Measurements from ENCODE around the gene PHGDH.
A peak's percentile ranks its signal among the peaks of the same experiment; 100 is the strongest.
"Not testable (repeated sequence)": the region's sequence is repeated elsewhere in the genome, so short reads cannot be mapped to it uniquely, and the experiment has no call there.

Gene PHGDH

DNA sequence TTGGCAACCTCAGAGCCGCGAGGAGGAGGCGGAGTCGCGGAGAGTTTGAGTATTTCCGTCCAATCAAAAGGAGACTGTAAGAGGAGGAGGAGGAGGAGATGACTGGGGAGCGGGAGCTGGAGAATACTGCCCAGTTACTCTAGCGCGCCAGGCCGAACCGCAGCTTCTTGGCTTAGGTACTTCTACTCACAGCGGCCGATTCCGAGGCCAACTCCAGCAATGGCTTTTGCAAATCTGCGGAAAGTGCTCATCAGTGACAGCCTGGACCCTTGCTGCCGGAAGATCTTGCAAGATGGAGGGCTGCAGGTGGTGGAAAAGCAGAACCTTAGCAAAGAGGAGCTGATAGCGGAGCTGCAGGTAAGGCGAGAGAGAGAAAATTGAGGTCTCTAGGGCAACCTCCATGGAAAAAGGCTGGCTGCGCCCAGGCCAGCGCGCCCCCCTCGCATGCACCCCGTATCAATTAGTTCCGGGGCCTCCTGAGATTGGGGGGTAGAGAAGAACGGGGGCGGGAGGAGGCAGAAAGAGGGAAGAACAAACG lies at the start of gene PHGDH:
Gene PHGDH (plus strand): TSS at position 131 of the 538 bp plus-strand sequence. CDS start 89 bp downstream, at position 220.
- peak; percentile 41 for DNase-seq (ENCODE audit: low read depth)

DNA sequence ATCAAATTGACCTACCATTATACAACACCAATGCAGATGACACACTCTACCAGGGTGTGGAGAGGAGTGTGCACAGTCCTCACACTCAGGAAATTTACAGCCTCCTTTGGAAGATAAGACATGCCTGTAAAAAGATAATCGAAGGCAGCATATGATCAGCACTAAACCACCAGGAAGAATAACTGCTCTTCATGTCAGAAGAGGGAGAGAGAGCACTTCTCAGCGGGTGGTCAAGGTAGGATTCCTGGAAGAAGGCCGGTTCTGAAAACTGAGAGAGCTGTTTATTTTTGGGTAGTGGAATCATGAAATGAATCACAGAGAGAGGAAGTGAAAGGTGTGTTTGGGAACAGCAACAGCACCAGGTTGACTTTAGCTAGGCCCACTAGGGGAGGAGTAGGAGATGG lies 49.7 kb upstream of the PHGDH start:
- no peak for DNase-seq (ENCODE audit: low read depth)

DNA sequence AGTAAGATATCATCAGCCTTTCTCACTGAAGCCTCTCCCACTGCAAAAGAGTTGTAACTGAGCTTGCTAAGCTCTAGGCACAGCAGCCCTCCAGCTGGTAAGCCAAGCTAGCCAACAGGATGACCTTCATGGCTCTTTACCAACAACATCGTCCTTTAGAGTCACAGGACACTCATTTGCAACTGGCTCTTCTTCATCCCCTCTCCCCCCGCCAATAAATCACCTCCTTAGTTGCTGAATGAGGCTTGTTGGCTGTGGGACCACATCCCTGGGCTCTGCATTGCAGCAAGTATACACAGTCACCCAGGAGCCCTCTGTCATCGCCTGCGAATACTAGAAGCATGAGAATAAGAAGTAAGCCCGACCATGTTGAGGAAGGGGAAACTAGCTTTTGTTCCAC lies 47.7 kb upstream of the PHGDH start:
- no peak for DNase-seq (ENCODE audit: low read depth)

DNA sequence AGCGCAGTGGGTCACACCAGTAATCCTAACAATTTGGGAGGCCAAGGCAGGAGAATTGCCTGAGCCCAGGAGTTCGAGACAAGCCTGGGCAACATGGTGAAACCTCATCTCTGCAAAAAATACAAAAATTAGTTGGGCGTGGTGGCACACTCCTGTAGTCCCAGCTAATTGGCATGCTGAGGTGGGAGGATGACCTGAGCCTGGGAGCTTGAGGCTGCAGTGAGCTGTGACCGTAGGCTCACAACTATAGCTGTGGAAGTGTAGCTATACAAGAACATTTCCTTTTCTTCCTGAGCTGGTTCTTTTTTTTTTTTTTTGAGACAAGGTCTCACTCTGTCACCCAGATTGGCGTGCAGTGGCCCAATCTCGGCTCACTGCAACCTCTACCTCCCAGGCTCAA lies 44.6 kb upstream of the PHGDH start:
- no peak for DNase-seq (ENCODE audit: low read depth)

DNA sequence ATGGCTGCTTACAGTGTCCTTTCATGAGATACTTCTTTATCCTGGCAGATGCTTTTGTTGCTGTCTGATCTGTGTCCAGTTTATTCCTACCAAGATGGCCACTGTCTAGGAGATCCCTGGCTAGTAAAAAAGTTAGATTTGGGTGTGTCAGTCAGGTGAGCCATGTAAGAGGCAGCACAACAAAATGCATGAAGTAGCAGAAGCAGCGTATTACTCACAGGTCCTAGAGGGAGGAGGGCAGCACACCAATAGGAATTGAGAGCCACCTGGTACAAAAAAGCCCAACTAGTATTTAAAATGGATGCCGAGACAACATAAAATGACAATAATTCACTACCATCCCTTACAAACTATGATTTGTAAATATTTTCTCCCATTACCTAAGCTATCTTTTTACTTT lies 40.8 kb upstream of the PHGDH start:
- DNase-seq (ENCODE audit: low read depth) = no peak

DNA sequence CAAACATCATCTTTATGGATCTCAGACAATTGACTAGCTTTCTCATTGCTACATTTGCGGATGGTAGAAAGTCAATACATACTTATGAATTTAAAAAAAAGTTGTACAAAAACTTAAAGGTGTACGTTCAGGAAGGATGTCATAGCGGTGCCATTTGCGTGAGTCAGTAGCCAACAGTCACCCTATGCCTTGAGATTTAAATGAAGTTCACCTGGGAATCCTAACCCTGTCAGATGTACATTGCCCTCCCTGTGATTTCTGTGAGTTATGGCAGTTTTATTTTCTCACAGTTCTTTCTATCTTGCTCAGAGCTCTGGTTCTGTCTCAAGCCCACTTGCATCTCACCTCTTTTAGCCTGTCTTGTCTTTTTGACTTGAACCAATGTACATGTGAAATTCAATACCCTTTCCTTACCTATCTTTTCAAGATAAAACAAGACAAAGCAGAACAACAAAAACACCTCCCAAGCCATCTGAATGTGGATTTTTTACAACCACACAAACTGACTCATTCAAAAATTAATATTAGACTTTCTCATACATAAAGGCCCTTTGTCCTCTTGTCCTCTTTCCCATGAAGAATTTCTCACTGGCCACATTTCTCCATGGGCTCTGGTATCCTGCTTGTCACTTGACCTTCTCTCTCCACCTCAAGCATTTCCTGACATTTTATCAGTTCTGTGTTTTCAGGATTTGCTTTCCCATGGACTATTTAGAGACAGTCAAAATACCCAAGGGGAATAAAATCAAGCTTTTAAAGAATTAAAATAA lies 38.4 kb upstream of the PHGDH start:
- no peak for DNase-seq (ENCODE audit: low read depth)

DNA sequence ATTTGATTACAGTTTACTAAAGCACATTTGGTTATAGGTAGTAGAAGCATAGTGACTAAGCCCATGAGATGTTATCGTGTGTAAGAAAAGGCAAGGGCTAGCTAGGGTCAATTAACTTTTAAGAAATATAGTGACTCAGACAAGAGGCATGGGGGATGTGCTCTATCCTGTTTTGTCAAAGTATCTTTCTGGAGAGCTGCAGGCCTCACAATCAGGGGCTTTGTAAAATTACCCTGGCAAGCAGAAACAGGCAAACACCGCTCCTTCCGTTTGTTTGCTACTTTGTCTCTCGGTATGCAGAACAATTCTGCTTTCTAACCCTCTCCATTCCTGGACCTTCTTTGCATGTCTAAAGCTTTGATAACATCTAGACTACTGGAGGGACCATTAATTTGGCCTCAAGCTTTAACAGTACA lies 37.6 kb upstream of the PHGDH start:
- no peak for DNase-seq (ENCODE audit: low read depth)

DNA sequence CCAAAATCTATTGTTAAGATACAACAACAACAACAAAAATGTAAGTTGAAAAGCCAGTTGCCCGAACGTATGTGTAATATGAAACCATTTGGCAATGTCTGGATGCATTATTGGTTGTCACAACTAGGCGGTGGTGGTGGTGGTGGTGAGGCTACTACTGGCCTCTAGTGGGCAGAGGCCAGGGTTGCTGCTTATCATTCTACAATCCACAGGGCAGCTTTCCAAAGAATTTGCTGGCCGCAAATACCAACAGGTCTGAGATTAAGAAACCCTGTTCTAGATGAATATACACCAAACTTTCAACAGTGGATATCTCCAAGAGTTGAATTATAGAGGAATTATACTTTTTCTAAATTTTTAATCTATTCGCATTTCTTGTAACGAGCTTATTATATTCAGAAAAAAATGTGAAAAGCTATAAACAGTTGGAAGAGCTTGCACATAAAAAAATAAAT lies 36.9 kb upstream of the PHGDH start:
- no peak for DNase-seq (ENCODE audit: low read depth)

DNA sequence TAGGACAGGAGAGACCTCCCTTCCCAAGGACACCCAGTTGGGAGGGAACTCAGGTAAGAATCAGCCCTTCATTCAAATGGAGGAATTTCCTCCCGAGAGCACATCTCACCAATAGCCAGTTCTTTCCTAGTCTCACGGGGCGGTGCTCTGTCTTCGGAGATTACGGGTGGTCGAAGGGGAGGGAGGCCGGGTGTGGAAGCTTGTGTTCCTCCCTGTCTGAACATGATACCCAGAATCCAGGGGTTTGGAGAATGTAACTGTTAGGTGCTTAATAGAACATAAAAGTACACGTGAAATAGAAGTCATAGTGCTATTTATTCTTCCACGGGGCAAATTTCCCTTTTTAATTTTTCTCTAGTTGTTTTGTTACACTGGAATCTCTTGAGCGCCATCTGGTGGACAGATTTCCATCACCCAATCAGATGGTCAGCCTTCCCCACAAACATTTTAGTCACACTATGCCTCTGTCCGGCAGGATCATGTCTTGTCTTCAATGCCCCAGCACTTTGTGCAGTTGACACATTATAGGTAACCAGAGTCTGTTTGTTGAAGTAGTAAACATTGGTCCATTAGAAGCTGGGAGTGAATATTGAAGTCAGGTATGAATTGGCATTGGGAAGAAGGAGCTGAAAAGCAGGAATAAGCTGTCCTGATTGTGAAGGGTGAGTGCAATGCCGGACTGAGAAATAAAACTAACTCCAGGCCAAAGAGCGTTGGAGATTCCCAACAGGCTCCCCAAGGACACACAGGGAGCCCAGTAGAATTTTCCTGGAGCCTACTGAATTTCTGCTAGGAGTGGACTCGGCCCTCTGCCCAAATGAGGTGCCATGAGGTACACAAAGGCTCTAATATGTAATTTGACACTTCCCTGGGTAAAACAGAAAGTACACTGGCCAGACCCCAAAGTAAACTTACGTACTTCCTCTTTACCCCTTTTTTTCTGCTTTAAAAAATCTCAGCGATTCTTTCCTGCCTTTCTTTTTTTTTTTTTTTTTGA lies 36.1 kb upstream of the PHGDH start:
- peak; percentile 59 for DNase-seq (ENCODE audit: low read depth)

DNA sequence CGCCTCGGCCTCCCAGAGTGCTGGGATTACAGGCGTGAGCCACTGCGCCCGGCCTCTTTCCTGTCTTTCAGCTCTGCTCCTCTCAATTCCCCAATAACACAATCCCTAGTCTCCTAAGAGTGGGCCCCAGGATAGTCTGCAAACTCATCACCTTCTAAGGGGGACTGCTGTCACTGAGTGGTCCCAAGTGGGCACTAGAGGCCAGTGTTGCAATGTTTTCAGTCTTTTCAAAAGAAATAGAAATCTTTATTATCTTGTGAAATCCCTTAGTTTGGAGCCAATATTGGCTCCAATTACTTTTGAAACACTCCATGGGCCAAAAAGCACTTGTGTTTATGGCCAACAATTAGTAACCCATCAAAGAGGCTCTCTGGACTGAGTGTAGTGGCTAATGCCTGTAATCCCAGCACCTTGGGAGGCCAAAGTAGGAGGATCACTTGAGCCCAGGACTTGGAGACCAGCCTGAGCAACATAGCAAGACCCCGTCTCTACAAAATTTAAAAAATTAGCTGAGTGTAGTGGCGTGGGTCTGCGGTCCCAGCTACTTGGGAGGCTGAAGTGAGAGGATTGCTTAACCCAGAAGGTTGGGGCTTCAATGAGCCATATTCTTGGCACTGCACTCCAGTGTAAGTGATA lies 35.0 kb upstream of the PHGDH start:
- DNase-seq (ENCODE audit: low read depth) = no peak

DNA sequence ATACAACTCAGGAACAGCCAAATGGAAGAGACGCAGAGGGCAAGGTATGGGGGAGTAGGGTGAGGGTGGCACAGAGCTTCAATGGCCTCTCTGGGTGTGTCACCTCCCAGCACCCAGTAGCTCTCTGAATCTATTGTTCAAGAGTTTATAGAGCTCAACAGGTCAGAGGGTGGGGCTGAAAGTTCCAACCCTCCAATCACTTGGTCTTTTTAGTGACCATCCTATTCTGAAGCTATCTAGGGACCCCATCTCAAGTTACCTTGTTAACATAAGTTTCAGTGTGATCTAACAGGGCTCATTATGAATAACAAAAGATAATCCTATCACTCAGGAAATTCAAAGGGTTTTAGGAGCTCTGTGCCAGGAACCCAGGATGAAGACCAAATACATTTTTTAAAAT lies 32.5 kb upstream of the PHGDH start:
- no peak for DNase-seq (ENCODE audit: low read depth)

DNA sequence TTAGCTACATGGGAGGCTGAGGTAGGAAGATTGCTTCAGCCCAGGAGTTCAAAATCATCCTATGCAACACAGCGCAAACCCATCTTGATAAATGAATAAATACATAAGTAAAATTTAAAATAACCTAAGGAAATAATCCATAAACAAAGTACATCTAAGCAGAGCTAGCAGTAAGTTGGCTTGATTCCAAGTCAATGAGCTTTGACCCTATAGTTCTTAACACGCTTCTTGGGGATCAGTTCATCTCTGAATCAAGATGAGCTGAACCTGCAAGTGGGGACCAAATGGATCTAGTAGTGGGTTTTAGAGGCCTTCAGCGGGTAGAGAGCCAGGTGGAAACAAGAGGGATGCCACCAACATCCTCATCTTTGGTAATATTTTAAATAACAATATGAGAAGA lies 31.5 kb upstream of the PHGDH start:
- DNase-seq (ENCODE audit: low read depth) = no peak

DNA sequence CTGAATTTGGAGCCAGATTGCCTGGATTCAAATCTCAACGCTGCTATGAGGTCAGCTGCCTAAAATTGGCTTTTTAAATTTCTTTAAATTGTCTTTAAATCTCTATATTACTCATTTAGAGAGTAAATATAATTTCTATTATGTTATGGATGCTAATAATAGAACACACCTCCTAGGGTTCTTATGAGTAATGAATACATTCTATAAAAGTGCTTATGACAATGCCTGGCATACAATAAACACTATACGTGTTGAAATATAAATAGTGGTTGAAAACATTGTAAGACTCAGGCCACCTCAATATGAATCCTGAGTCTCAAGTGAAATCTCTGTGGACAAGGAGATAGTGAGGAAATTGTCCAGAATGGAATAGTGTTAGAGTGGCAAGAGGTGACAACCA lies 31.0 kb upstream of the PHGDH start:
- no peak for DNase-seq (ENCODE audit: low read depth)

DNA sequence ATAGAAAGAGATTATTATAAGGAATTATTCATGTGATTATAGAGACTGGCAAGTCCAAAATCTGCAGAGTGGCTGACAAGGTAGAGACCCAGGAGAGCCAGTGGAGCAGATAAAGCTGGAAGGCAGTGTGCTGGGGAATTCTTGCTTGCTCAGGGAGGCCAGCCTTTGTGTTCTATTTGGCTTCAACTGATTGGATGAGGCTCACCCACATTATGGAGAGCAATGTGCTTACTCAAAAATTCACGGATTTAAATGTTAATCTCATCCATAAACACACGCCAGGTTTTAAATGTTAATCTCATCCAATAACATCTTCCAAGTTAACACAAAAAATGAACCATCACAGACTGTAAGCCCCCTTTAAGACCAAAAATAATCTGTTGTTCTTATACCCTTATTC lies 30.2 kb upstream of the PHGDH start:
- DNase-seq (ENCODE audit: low read depth) = no peak

DNA sequence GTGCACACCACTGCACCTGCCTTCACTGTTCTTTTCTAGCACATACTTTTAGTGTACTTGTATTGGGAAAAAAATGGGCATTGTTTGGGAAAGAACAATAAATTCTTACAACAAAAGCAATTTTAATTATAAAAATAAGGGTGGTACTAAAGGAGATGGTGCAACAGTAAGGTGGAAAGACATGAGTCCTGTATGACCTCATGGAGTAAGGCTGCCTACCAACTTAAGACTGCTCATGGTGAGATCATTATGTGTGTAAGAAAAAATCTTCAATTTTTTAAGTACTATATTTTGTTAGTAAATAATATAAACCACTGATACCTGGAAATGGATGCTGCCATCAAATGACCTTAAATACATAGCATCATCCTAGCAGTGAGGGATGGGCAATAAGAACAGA lies 29.6 kb upstream of the PHGDH start:
- DNase-seq (ENCODE audit: low read depth) = no peak

DNA sequence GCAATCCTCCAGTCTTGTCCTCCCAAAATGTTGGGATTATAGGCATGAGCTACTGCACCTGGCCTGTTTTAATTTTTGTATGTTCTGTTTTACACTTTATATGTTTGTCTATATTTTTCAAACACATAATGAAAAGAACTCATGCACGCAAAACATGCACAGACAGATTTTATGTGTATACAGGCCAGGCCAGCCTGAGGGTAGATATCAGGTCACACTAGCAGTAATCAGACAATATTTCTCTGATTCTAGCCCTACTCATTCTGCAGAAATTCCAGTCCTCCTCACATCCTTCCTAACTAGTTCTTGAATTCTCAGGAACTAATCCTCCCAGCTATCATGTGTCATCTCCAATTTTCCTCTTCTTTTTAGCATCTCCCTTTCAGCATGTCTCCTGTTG lies 27.8 kb upstream of the PHGDH start:
- DNase-seq (ENCODE audit: low read depth) = no peak

DNA sequence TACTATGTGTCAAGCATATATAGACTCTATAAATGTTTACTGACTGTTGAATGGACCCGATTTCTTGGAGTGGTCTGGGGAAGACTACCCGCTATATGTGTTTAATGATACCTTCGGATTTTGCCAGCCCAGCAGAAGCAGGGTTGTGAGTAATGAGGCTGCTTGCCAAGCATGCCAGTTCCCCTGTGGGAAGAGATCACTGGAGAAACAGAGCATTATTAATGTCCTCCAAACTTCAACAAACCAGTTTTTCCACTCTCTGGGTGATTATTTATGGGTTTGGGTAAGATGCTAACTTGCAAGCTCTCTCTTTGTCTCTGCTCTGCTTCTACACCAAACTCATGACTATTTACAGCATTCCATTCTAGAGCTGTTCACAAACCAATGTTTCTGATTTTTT lies 25.1 kb upstream of the PHGDH start:
- DNase-seq (ENCODE audit: low read depth) = no peak

DNA sequence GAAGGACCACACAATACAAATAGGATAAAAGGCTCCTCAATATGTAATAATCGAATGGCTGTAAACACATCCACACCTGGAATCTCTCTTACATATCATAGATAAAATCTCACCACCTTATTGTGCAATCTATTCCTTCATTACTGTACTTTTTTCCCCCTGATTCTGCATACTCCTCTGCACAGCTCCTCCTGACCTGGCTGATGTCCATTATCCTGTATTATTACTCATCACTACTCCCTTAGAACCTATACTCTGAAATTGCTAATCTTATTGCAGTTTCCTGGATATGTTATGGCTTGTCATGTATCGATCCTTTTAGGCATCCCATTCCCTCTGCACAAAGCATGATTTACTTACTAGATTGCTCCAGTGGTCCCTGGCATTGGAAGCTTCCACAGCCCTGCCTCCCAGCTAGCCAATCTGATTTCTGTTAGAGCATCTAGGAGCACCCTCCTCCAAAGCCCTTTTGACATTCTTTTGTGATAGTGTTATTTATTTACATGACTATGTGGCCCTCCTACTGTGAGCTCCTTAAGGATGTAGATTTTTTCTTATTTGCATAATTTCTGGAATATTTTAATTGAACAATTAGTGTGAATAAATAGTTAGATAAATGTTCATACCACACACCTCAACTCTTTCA lies 24.2 kb upstream of the PHGDH start:
- DNase-seq (ENCODE audit: low read depth) = no peak

DNA sequence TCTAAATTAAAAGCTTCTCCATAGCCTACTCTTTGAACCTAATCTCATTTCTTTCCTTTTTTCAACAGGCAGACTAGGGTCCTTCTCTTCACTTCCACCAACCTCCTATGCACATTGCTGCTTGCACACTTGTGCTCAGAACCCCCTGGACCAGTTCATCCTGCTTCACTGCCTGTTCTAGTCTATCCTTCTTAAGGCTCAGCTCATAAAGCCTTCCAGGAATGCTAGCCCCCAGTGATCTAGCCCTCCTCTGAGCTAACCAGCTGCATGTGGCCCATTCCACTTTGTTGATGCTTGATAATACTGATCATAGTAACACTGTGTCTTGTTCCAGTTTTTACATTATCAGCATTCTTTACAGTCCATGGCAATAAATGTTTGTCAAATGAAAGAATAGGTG lies 22.9 kb upstream of the PHGDH start:
- no peak for DNase-seq (ENCODE audit: low read depth)

DNA sequence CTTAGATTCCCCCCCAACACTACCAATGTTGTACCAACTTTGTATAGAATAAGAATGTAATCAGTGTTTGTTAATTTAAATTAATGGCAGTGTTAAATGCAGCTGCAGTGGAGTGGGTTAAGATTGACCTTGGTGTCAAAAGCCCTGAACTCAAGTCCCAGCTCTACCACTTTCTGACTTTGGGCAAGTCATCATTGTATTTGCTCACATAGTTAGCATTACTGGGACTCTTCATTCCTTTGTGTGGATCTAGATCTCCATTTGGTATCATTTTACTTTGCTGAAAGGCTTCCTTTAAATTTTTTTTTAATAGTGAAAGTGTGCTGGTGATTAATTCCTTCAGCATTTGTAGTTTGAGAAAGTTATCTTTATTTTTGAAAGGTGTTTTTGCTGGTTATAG lies 22.2 kb upstream of the PHGDH start:
- DNase-seq (ENCODE audit: low read depth) = no peak

DNA sequence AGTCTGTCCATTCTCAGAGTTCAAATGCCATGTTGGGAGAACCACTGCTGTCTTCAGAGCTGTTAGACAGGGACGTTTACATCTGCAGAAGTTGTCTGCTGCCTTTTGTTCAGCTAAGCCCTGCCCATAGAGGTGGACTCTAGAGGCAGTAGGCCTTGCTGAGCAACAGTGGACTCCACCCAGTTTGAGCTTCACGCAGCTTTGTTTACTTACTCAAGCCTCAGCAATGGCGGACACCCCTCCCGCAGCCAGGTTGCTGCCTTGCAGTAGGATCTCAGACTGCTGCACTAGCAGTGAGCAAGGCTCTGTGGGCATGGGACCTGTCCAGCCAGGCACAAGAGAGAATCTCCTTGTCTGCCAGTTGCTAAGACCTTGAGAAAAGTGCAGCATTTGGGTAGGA lies 14.9 kb upstream of the PHGDH start:
- not testable (repeated sequence) for DNase-seq (ENCODE audit: low read depth)

DNA sequence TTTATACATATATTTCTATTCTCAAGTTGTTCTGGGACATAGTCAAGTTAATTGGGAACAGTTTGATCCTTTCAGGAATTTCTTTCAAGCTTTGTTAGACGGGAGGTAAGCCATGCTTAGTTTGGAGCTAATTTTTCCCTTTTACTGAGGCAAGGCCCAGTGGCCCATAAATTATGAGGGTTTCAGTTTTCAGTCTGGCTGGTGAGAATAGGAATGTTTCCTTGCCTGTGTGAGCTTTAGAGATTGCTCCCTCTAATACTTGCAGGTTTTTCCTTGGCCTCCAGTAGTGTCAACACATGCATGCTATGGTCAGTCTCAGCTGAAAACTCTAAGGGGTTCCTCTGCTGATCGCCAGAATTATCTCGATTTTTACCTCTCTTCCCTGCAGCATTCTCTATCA lies 14.1 kb upstream of the PHGDH start:
- DNase-seq (ENCODE audit: low read depth) = no peak
